ENCODE results near the gene ZNRF4.

- no peak for TF ChIP-seq CTCF (IDR thresholded peaks at IDR 0.05; ENCODE audit: low read length)
- no peak for TF ChIP-seq EZH2 (optimal IDR thresholded peaks at IDR 0.05; ENCODE audit: low read depth, low read length)
Observed at GRCh38 chr19:5425260-5425659, 30.0 kb upstream of the ZNRF4 start.

All from MM.1S (cell line).